ENCODE measurements around the gene FRMD5.

DNA sequence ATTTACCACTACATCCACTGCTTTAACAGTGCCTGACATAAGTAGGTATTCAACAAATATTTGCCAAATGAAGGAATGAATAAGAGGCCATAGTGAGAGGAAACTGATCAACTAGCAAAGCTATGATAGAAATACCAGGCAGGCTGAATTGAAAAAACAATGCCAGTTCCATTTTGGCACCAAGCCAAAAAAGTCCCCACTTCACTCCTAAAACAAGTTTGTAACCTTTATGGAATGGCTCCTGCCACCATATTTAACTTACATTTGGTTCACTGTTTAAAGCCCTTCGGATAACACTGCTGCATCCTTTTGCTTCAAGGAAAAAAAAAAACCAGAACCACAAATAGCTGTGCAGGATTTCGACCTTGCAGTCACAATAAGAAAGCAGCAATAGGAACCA is 166.1 kb downstream of the FRMD5 start:
- TF ChIP-seq, protein P1, sequence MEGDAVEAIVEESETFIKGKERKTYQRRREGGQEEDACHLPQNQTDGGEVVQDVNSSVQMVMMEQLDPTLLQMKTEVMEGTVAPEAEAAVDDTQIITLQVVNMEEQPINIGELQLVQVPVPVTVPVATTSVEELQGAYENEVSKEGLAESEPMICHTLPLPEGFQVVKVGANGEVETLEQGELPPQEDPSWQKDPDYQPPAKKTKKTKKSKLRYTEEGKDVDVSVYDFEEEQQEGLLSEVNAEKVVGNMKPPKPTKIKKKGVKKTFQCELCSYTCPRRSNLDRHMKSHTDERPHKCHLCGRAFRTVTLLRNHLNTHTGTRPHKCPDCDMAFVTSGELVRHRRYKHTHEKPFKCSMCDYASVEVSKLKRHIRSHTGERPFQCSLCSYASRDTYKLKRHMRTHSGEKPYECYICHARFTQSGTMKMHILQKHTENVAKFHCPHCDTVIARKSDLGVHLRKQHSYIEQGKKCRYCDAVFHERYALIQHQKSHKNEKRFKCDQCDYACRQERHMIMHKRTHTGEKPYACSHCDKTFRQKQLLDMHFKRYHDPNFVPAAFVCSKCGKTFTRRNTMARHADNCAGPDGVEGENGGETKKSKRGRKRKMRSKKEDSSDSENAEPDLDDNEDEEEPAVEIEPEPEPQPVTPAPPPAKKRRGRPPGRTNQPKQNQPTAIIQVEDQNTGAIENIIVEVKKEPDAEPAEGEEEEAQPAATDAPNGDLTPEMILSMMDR (IDR thresholded peaks at IDR 0.05): no peak
- TF ChIP-seq POLR2AphosphoS5 (IDR thresholded peaks at IDR 0.05): no peak
